H1 (cell line): ENCODE results near the gene OR2V1. TPM values are rescaled to one million over a fixed set of nuclear protein-coding genes. Genes with fewer than 3 reads are reported as not detected.

Experiments
- CTCF ChIA-PET: fragments of 300-600 bp; sonication (Branson Sonifier 250); formaldehyde crosslinking; loops from one replicate; lab custom pipeline; 2021; ENCODE audit not compliant: partially characterized antibody; lab: Charles Lee
- POLR2A ChIA-PET: fragments of 300-600 bp; sonication (Branson Sonifier 250); formaldehyde crosslinking; loops from one replicate; lab custom pipeline; 2021; ENCODE audit warnings: inconsistent platforms; ENCODE audit not compliant: partially characterized antibody; lab: Charles Lee
- DNase-seq, 2 experiments: peaks; one replicate each; pipeline versions ENCODE4 v3.0.0 to v3.0.0-alpha.2; 2010 to 2022; ENCODE audit warnings: low spot score in 2 of 2, low read depth in 1 of 2, mixed read lengths in 1 of 2
- FAIRE-seq: peaks from 2 replicates; lab custom pipeline; 2011; peaks lifted over from hg19 to GRCh38; lab: Jason Lieb, UNC
- H2AFZ ChIP-seq: 2 replicates; pipeline ENCODE4 v1.8.1; 2012; ENCODE audit warnings: low read length, inconsistent platforms
- H2AK5ac ChIP-seq: 2 replicates; pipeline ENCODE4 v1.6.1; 2013; ENCODE audit warnings: low read depth, low read length
- H2BK120ac ChIP-seq: replicated peaks from 2 replicates; pipeline ENCODE3; 2013; ENCODE audit warnings: low read depth, low read length, inconsistent platforms
- H2BK12ac ChIP-seq: 2 replicates; pipeline ENCODE4 v1.6.1; 2013; ENCODE audit warnings: low read depth, low read length
- H2BK15ac ChIP-seq: 2 replicates; pipeline ENCODE4 v1.6.1; 2013; ENCODE audit warnings: low read length
- H2BK20ac ChIP-seq: 2 replicates; pipeline ENCODE4 v1.6.1; 2013; ENCODE audit warnings: low read length
- H2BK5ac ChIP-seq: 2 replicates; pipeline ENCODE4 v1.6.1; 2013; ENCODE audit warnings: low read depth, low read length
- H3K14ac ChIP-seq: 2 replicates; pipeline ENCODE4 v1.6.1; 2013; ENCODE audit warnings: inconsistent platforms; ENCODE audit not compliant: insufficient read length
- H3K18ac ChIP-seq: 2 replicates; pipeline ENCODE4 v1.6.1; 2013; ENCODE audit warnings: low read length; ENCODE audit errors: extremely low read depth
- H3K23ac ChIP-seq: 2 replicates; pipeline ENCODE4 v1.6.1; 2013; ENCODE audit warnings: inconsistent platforms; ENCODE audit not compliant: insufficient read length
- H3K23me2 ChIP-seq: 2 replicates; pipeline ENCODE4 v1.6.1; 2013; ENCODE audit warnings: low read depth, low read length
- H3K27ac ChIP-seq: 2 replicates; pipeline ENCODE4 v1.6.1; 2011; ENCODE audit warnings: low read depth, low read length, inconsistent platforms
- H3K27me3 ChIP-seq, 4 experiments: replicated peaks in 1 of 4; 1 replicate in 1 of 4; 2 replicates in 3 of 4; pipeline versions ENCODE4 v1.6.1 to v1.8.1; 2011 to 2013; ENCODE audit warnings: low read length in 3 of 4, mild to moderate bottlenecking in 3 of 4, inconsistent platforms in 2 of 4, mixed read lengths in 2 of 4, moderate library complexity in 1 of 4; ENCODE audit not compliant: control insufficient read depth in 3 of 4, insufficient read depth in 3 of 4; ENCODE audit errors: extremely low read depth in 1 of 4
- H3K36me3 ChIP-seq, 4 experiments: 2 replicates each; pipeline versions ENCODE4 v1.6.1 to v1.8.1; 2011 to 2013; ENCODE audit warnings: mild to moderate bottlenecking in 4 of 4, low read length in 3 of 4, moderate library complexity in 2 of 4, control low read depth in 1 of 4, inconsistent platforms in 1 of 4; ENCODE audit not compliant: insufficient read depth in 4 of 4, control insufficient read depth in 2 of 4
- H3K4ac ChIP-seq: replicated peaks from 2 replicates; pipeline ENCODE3; 2013; ENCODE audit warnings: low read length, low read depth, mixed read lengths, inconsistent platforms; ENCODE audit not compliant: insufficient read length
- H3K4me1 ChIP-seq, 4 experiments: replicated peaks in 1 of 4; 1 replicate in 1 of 4; 2 replicates in 3 of 4; pipeline versions ENCODE4 v1.6.1 to v1.8.1; 2011 to 2013; ENCODE audit warnings: low read length in 3 of 4, inconsistent platforms in 2 of 4, mixed read lengths in 1 of 4; ENCODE audit not compliant: insufficient read depth in 4 of 4, control insufficient read depth in 3 of 4
- H3K4me2 ChIP-seq, 2 experiments: 2 replicates each; pipeline versions ENCODE4 v1.6.1 to v1.8.1; 2011 to 2013; ENCODE audit warnings: low read depth in 2 of 2, low read length in 2 of 2, control low read depth in 1 of 2, inconsistent platforms in 1 of 2, mild to moderate bottlenecking in 1 of 2; ENCODE audit not compliant: insufficient read depth in 1 of 2
- H3K4me3 ChIP-seq, 4 experiments: fragments of 200-600, 300-600 bp in 1 of 4; sonication (generic), shearing (Covaris generic), sonication (Bioruptor Twin) in 1 of 4; 2 replicates each; pipeline versions ENCODE4 v1.5.1 to v1.8.1; 2011 to 2016; ENCODE audit warnings: low read length in 4 of 4, low read depth in 3 of 4, control low read depth in 2 of 4, inconsistent platforms in 2 of 4, mild to moderate bottlenecking in 2 of 4, mixed read lengths in 1 of 4, moderate library complexity in 1 of 4; ENCODE audit not compliant: insufficient read depth in 2 of 4; ENCODE audit errors: extremely low read depth in 1 of 4
- H3K56ac ChIP-seq: replicated peaks from 2 replicates; pipeline ENCODE3; 2013; ENCODE audit warnings: low read depth, mild to moderate bottlenecking, mixed read lengths, low read length, inconsistent platforms; ENCODE audit not compliant: insufficient read length
- H3K79me1 ChIP-seq: 2 replicates; pipeline ENCODE4 v1.6.1; 2013; ENCODE audit warnings: low read depth, low read length, control low read depth
- H3K79me2 ChIP-seq, 2 experiments: 2 replicates each; pipeline versions ENCODE4 v1.6.1 to v1.8.1; 2012 to 2013; ENCODE audit warnings: low read length in 2 of 2, mild to moderate bottlenecking in 2 of 2, inconsistent platforms in 1 of 2; ENCODE audit not compliant: insufficient read depth in 2 of 2, control insufficient read depth in 1 of 2
- H3K9ac ChIP-seq, 4 experiments: replicated peaks in 1 of 4; 1 replicate in 1 of 4; 2 replicates in 3 of 4; pipeline versions ENCODE4 v1.6.1 to v1.8.1; 2011 to 2013; ENCODE audit warnings: low read depth in 3 of 4, low read length in 3 of 4, control low read depth in 2 of 4, mild to moderate bottlenecking in 2 of 4, moderate library complexity in 2 of 4, inconsistent platforms in 1 of 4; ENCODE audit errors: extremely low read depth in 1 of 4
- H3K9me3 ChIP-seq, 2 experiments: 2 replicates each; pipeline versions ENCODE4 v1.6.1 to v1.8.1; 2012 to 2013; ENCODE audit warnings: mild to moderate bottlenecking in 2 of 2, moderate library complexity in 2 of 2, control low read depth in 1 of 2, inconsistent platforms in 1 of 2, low read depth in 1 of 2, low read length in 1 of 2, mixed read lengths in 1 of 2; ENCODE audit not compliant: insufficient read depth in 2 of 2
- H4K20me1 ChIP-seq, 2 experiments: replicated peaks in 1 of 2; 2 replicates each; pipeline versions ENCODE3 to v1.8.1; 2011 to 2013; ENCODE audit warnings: inconsistent platforms in 2 of 2, low read length in 2 of 2, mild to moderate bottlenecking in 1 of 2; ENCODE audit not compliant: insufficient read depth in 2 of 2, control insufficient read depth in 1 of 2
- H4K5ac ChIP-seq: 2 replicates; pipeline ENCODE4 v1.6.1; 2013; ENCODE audit warnings: low read length, low read depth, mixed read lengths, inconsistent platforms; ENCODE audit not compliant: insufficient read length
- H4K8ac ChIP-seq: 2 replicates; pipeline ENCODE4 v1.8.0; 2013; ENCODE audit warnings: mild to moderate bottlenecking, moderate library complexity, low read length, inconsistent platforms; ENCODE audit not compliant: insufficient read depth; ENCODE audit errors: extremely low read depth
- H4K91ac ChIP-seq: replicated peaks from 2 replicates; pipeline ENCODE3; 2013; ENCODE audit warnings: low read length, mixed read lengths, inconsistent platforms; ENCODE audit not compliant: insufficient read length
- CHD1 ChIP-seq: IDR thresholded peaks from 2 replicates; pipeline ENCODE4 v1.6.1; 2012; ENCODE audit warnings: low read depth, low read length, improper control_type of control experiment
- CREB1 ChIP-seq: IDR thresholded peaks from 2 replicates; pipeline ENCODE4 v1.6.1; 2012; ENCODE audit warnings: inconsistent platforms
- CTBP2 ChIP-seq: IDR thresholded peaks from 2 replicates; pipeline ENCODE4 v1.7.0; 2011; ENCODE audit warnings: borderline replicate concordance, mild to moderate bottlenecking, moderate library complexity, mixed read lengths, low read length; ENCODE audit not compliant: insufficient read depth, insufficient read length
- FOSL1 ChIP-seq: IDR thresholded peaks from 2 replicates; pipeline ENCODE4 v1.6.1; 2011; ENCODE audit warnings: mild to moderate bottlenecking, low read depth, low read length, moderate library complexity; ENCODE audit not compliant: insufficient read depth
- KDM1A ChIP-seq: fragments of 200-600, 300-600 bp; sonication (generic); IDR thresholded peaks from 2 replicates; pipeline ENCODE4 v1.7.1; 2016; ENCODE audit warnings: mild to moderate bottlenecking, low read length, borderline replicate concordance
- NANOG ChIP-seq: IDR thresholded peaks from 2 replicates; pipeline ENCODE4 v1.6.1; 2011; ENCODE audit warnings: low read length, low read depth, mild to moderate bottlenecking, inconsistent platforms; ENCODE audit not compliant: insufficient read depth, poor library complexity, severe bottlenecking
- NRF1 ChIP-seq: IDR thresholded peaks from 2 replicates; pipeline ENCODE4 v1.6.1; 2011; ENCODE audit warnings: mild to moderate bottlenecking, low read depth, low read length, improper control_type of control experiment
- POLR2AphosphoS5 ChIP-seq: IDR thresholded peaks from 2 replicates; pipeline ENCODE4 v1.6.1; 2011; ENCODE audit warnings: low read depth, low read length
- SIRT6 ChIP-seq: IDR thresholded peaks from one replicate; pipeline ENCODE4 v1.7.1; 2012; ENCODE audit warnings: low read length, inconsistent platforms
- SIX5 ChIP-seq: IDR thresholded peaks from 2 replicates; pipeline ENCODE4 v1.6.1; 2011; ENCODE audit warnings: mild to moderate bottlenecking, low read depth, low read length
- TAF7 ChIP-seq: optimal IDR thresholded peaks from 2 replicates; pipeline ENCODE3; 2011; ENCODE audit warnings: low read depth, mild to moderate bottlenecking, inconsistent platforms, low read length, moderate library complexity, borderline replicate concordance
- TEAD4 ChIP-seq: IDR thresholded peaks from 2 replicates; pipeline ENCODE4 v1.6.1; 2012; ENCODE audit warnings: low read depth, low read length, inconsistent platforms, mixed read lengths
- WGBS, 2 experiments: shearing (Covaris generic) in 1 of 2; methylation state at CpG; one replicate each; pipeline versions ENCODE4 v1.1.6 to v1.1.7; 2013 to 2015; ENCODE audit warnings: low lambda C conversion rate in 2 of 2, mixed read lengths in 2 of 2, inconsistent platforms in 1 of 2, low coverage in 1 of 2, missing lambda C conversion rate in 1 of 2; ENCODE audit not compliant: insufficient replicate concordance in 2 of 2, insufficient coverage in 1 of 2, insufficient read length in 1 of 2; ENCODE audit errors: extremely low coverage in 1 of 2, missing lambda C conversion rate in 1 of 2; 5-methylcytosine and 5-hydroxymethylcytosine counted together
- polyA plus RNA-seq, 7 experiments: library from polyadenylated mRNA; depleted of rRNA in 3 of 7; stranded (reverse) in 5 of 7; unstranded in 2 of 7; fragments of >200 nt in 5 of 7; fragments of 200-250 nt in 2 of 7; gene quantifications; 1 replicate in 5 of 7; 2 replicates in 1 of 7; 4 replicates in 1 of 7; pipeline versions ENCODE4 v1.2.1 to v1.2.3, GENCODE V29; 2011 to 2013; ENCODE audit warnings: missing spikeins in 2 of 7, mixed read lengths in 2 of 7
- total RNA-seq: library from RNA; stranded (reverse); fragmentation: NEBNext Ultra II Directional; extraction: Animal tissue kit (Norgen Biotek cat#: 25700); gene quantifications from 2 replicates; pipeline ENCODE4 v1.2.1, GENCODE V29; 2021

Gene OR2V1
- total and polyA plus RNA-seq, 2 of the 8 experiments (the other 6 are each of a cell fraction or from before 2014, with no cell fraction given), result not detected

GRCh38 chr5:181133610-181134231 lies 2.8 kb upstream of the OR2V1 start:
- Histone ChIP-seq H4K20me1 (no peaks in the 10 kb centered on the region), H2BK12ac (no peak overlapping the region), H3K4me2 (no peak overlapping the region), H2BK5ac (no peak overlapping the region), H3K79me2 (no peaks in the 10 kb centered on the region), H2AFZ (no peak overlapping the region), H2AK5ac (no peak overlapping the region), H4K5ac (no peak overlapping the region), H4K8ac (no peak overlapping the region), H3K36me3 (no peaks in the 10 kb centered on the region), H3K23ac (no peak overlapping the region), H2BK120ac (no peak overlapping the region), H3K27ac (no peak overlapping the region), H3K4me1 (no peaks in the 10 kb centered on the region), H3K56ac (no peak overlapping the region), H3K4ac (no peak overlapping the region), H3K27me3 (peaks cover 0 to 3% (median 0%) of the 10 kb centered on the region in 4 experiments; a peak in 1 of 7 replicates), H3K14ac (no peak overlapping the region), H2BK15ac (no peak overlapping the region), H3K23me2 (no peaks in the 10 kb centered on the region; the same call in 1 of the 2 replicates), H4K91ac (no peak overlapping the region), H3K9me3 (peaks cover 0 to 5% of the 10 kb centered on the region in 2 experiments; a peak in 2 of 4 replicates), H3K9ac (no peak overlapping the region), H3K4me3 (no peak overlapping the region), H3K18ac (no peak overlapping the region), H2BK20ac (no peak overlapping the region), H3K79me1 (no peaks in the 10 kb centered on the region)
- no peak for FAIRE-seq
- 89% methylated on average over 10 of the region's 10 CpGs; no CpG with 5 or more reads in 1 of the 2 experiments for WGBS, 2 experiments
- no peak for DNase-seq
- ChIA-PET POLR2A (interaction anchor here (1.5 kb wide), 1 partner anchor 16 kb away, joined by 3 read pairs; no protein-coding TSS in a partner anchor), CTCF (interaction anchor here (1.5 kb wide), 1 partner anchor 26 kb away, joined by 3 read pairs; no protein-coding TSS in a partner anchor)
- TF ChIP-seq NRF1 (no peak), SIX5 (no peak), TEAD4 (no peak), NANOG (no peak), POLR2AphosphoS5 (no peak), SIRT6 (no peak), TAF7 (no peak), KDM1A (no peak), CREB1 (no peak), FOSL1 (no peak), CTBP2 (no peak), CHD1 (no peak)
